ENCODE data around the gene ITGB1BP1.

Gene ITGB1BP1

GRCh38 chr2:9378433-9379390, 44.6 kb downstream of the ITGB1BP1 start:
- no peak for DNase-seq (ENCODE audit: low spot score)

- DNase-seq (ENCODE audit: low spot score) = no peak
These were observed 45.7 kb downstream of the ITGB1BP1 start for GRCh38 chr2:9377461-9378097.

- DNase-seq (ENCODE audit: low spot score) = no peak
These were observed 47.4 kb downstream of the ITGB1BP1 start for GRCh38 chr2:9375857-9376428.

GRCh38 chr2:9374071-9374730, 49.1 kb downstream of the ITGB1BP1 start:
- DNase-seq (ENCODE audit: low spot score) = no peak

- no peak for DNase-seq (ENCODE audit: low spot score)
These were observed 49.9 kb downstream of the ITGB1BP1 start for GRCh38 chr2:9373476-9373875.

- DNase-seq (ENCODE audit: low spot score) = no peak
These were observed 50.3 kb downstream of the ITGB1BP1 start for GRCh38 chr2:9373047-9373446.

GRCh38 chr2:9370746-9371145, 52.6 kb downstream of the ITGB1BP1 start:
- no peak for DNase-seq (ENCODE audit: low spot score)

- DNase-seq (ENCODE audit: low spot score) = no peak
These were observed 57.3 kb downstream of the ITGB1BP1 start for GRCh38 chr2:9366026-9366425.

- DNase-seq (ENCODE audit: low spot score) = no peak
These were observed 57.8 kb downstream of the ITGB1BP1 start for GRCh38 chr2:9365498-9366019.

- DNase-seq (ENCODE audit: low spot score) = no peak
These were observed 58.4 kb downstream of the ITGB1BP1 start for GRCh38 chr2:9364791-9365497.

GRCh38 chr2:9364373-9364772, 59.0 kb downstream of the ITGB1BP1 start:
- DNase-seq (ENCODE audit: low spot score) = no peak

- no peak for DNase-seq (ENCODE audit: low spot score)
These were observed 62.6 kb downstream of the ITGB1BP1 start for GRCh38 chr2:9360701-9361100.

GRCh38 chr2:9360110-9360509, 63.2 kb downstream of the ITGB1BP1 start:
- DNase-seq (ENCODE audit: low spot score) = no peak

- no peak for DNase-seq (ENCODE audit: low spot score)
These were observed 63.9 kb downstream of the ITGB1BP1 start for GRCh38 chr2:9359463-9359862.

- no peak for DNase-seq (ENCODE audit: low spot score)
These were observed 64.5 kb downstream of the ITGB1BP1 start for GRCh38 chr2:9358846-9359245.

GRCh38 chr2:9356261-9356660, 67.1 kb downstream of the ITGB1BP1 start:
- no peak for DNase-seq (ENCODE audit: low spot score)

GRCh38 chr2:9355716-9356115, 67.6 kb downstream of the ITGB1BP1 start:
- DNase-seq (ENCODE audit: low spot score) = no peak

GRCh38 chr2:9355270-9355669, 68.1 kb downstream of the ITGB1BP1 start:
- DNase-seq (ENCODE audit: low spot score) = no peak

- DNase-seq (ENCODE audit: low spot score) = no peak
These were observed 69.0 kb downstream of the ITGB1BP1 start for GRCh38 chr2:9354318-9354717.

Data from left forelimb (tissue), 1 donor.